Activated T-cell treated with anti-CD3 and anti-CD28 coated beads for 1 hour (primary cell): ENCODE results near the gene DMRT1.

Experiments used
- DNase-seq: peaks from one replicate; pipeline ENCODE4 v3.0.0-alpha.2; 2020; ENCODE audit warnings: low read depth

The DMRT1 gene

DNA sequence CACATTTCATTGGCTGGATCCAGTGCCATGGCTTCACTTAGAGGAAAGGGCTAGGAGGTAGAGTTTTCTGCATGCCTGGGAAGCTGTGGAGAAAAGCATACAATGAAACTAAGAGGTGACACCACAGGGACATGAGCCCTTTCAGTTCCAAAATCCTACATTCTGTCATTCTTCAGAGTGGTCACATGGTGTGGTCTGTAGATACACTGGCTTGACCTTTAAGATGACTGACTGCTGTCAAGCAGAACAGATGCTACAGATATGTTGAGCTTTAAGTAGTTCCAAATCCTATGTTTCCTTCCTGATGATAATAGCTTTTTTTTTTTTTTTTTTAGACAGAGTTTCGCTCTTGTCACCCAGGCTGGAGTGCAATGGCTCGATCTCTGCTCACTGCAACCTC, 161.2 kb downstream of the DMRT1 start:
- DNase-seq, result no peak

DNA sequence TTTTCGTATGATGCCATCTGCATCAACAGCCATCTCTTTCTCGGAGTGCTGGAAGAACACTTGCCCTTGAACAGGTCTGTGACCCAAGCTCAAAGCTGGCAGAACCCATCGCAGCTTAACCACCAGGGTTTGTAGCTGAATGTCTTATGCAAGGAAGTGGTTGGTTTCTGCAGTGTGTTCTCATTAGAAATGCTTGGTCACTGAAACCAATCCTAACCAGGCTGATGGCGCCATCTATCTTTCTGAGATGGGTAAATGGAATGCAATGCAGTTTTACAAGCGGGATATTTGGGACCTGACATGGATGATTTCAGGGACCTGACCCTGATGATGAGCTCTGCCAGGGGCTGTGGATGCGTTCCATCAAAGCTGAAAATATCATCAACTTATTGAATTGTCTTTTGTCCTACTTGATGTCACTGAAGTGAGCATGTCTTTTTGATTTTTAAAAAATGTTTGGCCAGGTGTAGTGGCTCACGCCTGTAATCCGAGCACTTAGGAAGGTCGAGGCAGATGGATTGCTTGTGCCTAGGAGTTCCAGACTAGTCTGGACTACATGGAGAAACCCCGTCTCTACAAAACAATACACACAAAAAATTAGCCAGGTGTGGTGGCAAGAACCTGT, 163.7 kb downstream of the DMRT1 start:
- no peak for DNase-seq

DNA sequence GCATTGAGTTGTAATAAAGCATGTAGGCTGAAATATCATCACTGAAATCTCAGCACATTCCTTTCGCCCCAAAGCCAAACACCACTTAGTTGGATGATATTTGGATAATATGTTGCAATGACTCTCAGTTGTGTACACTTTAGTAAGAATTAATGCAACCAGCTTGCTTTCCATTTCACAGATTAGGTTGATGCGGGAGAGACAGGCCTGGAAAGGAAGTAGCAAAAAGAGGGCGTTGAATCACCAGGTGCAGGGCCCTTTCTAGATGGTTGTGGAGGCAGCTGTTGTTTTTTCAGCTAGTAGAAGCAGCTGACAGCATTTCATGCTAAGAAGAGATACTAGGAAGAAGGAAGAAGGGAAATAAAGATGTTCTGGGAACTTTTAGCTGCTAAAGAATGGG, 165.8 kb downstream of the DMRT1 start:
- DNase-seq, result no peak

DNA sequence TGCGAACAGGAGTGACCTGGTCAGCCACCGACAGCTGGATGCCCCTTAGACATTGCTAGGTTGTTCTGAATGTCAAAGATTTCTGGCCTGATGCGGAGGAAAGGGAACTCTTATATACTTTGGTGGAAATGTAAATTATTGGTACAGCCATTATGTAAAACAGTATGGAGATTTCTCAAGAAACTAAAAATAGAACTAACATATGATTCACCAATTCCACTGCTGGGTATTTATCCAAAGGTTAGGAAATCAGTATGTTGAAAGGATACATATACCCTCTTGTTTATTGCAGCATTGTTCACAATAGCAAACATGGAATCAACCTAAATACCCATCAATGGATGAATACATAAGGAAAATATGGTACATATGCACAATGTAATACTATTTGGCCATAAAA, 166.7 kb downstream of the DMRT1 start:
- DNase-seq, result no peak

DNA sequence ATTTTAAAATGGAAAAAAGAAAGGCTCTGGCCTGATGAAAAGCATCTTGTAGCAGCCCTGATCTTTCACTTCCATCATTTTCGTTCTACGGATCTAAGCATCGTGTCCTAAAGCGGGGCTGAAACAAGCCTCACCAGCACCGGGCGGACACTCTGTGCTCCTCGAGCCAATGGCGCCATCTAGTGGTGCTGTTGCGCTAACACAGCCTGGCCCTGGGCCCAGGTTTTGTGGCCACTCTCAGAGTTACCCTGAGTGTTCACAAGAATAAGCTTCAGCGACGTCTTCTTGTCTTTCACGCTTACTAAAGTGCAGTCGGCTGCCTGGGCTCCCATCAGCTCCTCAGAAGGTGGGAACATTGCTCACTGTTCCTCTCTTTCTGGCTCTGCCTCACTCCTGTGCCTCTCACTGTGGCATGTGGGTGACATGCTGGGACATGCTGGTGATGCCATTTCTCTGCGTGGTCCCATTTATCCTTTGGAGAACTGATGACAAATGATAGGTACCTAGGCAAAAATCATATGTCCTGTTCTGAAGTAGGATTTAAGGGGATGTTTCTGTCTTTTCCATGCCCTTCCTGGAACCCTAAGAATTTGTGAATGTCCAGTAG, 167.7 kb downstream of the DMRT1 start:
- DNase-seq, result peak; percentile 62

DNA sequence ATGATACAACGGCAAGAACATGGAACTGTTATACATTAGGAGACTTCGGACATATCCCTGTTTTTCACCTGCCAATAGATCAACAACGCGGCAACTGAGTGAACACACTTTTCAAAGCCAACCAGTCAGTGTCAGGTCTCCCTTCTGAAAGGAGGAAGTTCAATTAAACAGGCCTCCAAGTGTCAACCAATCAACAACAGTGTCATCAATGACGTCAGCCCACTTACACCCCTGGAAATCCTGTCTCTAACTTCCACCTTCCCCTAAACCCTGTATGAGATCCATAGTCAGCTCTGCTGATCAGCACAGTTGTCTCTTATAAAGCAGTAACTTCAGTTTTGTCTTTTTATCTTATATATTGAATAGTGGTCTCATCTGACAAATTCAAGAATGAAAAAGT, 171.5 kb downstream of the DMRT1 start:
- DNase-seq, result no peak

DNA sequence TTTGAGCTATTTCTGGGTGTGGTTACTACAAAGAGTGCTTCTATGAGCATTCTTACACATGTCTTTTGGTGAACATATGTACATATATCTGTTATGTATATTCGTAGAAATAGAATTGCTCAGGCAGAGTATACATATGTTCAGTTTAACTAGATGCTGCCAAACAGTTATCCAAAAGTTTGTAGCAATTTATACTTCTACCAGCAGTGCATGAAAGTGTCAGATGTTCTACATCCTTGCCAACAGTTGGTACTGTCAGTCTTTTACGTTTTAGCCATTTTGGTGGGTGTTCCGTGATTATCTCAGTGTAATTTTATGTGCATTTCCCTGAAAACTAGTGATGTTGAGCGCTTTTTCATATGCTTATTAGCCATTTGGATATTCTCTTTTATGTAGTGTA, 172.7 kb downstream of the DMRT1 start:
- DNase-seq, result no peak

DNA sequence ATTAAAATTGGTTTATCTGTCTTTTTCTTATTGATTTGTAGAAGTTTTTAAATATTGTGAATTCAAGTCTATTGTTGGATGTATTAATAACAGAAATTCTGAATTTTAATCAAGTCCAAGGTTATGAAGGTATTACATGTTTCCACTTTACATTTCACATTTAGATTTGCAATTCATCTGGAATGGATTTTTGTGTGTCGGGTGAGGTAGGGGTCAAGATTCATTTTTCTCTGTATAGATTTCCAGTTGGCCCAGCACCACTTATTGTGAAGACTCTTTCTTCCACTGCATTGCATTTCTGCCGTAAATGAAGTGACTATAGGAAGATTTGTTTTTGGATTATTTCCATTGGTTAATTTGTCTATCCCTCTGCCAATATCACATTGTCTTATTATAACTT, 173.1 kb downstream of the DMRT1 start:
- no peak for DNase-seq

DNA sequence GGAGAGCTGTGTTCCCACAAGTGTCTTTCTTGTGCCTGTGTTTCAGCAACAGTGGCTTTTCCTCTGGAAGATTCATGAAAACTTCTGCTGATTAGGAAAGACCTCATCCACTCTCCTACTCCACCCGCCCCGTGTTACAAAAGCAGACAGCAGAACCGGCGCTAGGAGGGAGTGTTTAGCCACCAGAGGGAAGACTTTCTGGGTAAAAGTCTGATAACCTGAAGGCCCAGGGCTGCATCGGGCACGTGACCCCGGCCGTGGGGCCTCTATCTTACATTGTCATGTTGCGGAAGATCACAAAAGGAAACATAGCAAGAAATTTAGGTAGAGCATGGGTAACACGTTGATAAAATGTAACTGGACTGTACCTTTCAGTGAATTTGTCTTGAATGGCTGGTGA, 176.6 kb downstream of the DMRT1 start:
- DNase-seq, result no peak
